Measurements from ENCODE around the gene CLEC20A.

DNA sequence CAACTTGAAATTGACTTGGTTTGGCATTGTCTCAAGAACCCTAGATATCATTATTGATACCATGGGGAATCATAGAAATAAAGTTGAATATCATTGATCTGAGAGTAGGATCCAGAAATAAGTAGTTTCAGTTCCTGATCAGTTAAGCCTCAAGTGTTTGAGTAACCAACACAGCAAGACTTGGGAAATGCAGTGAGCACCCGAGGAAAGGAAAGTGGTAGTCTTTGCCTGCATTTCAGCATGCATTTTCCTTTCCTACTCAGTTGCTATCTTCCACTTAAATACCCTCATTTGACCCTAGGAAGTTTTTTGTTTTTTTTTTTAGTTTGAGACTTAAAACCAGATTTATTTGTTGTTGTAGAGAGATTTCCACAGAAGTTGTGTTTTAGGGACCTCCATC lies 18.9 kb downstream of the CLEC20A start:
- no peak for TF ChIP-seq POLR2A (IDR thresholded peaks at IDR 0.05)
- TF ChIP-seq, protein P1, sequence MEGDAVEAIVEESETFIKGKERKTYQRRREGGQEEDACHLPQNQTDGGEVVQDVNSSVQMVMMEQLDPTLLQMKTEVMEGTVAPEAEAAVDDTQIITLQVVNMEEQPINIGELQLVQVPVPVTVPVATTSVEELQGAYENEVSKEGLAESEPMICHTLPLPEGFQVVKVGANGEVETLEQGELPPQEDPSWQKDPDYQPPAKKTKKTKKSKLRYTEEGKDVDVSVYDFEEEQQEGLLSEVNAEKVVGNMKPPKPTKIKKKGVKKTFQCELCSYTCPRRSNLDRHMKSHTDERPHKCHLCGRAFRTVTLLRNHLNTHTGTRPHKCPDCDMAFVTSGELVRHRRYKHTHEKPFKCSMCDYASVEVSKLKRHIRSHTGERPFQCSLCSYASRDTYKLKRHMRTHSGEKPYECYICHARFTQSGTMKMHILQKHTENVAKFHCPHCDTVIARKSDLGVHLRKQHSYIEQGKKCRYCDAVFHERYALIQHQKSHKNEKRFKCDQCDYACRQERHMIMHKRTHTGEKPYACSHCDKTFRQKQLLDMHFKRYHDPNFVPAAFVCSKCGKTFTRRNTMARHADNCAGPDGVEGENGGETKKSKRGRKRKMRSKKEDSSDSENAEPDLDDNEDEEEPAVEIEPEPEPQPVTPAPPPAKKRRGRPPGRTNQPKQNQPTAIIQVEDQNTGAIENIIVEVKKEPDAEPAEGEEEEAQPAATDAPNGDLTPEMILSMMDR (IDR thresholded peaks at IDR 0.05) = no peak
- TF ChIP-seq POLR2AphosphoS5 (IDR thresholded peaks at IDR 0.05) = no peak
